Cardiac septum (tissue), 1 donor: ENCODE results near the gene ARL6IP4. TPM values are rescaled to one million over a fixed set of nuclear protein-coding genes. Genes with fewer than 3 reads are reported as not detected.

Source experiments
- DNase-seq: peaks from one replicate; pipeline ENCODE4 v3.0.0-alpha.2; 2020; ENCODE audit warnings: low spot score
- intact Hi-C: fragments of 100-400 bp; cut with DNase I; formaldehyde crosslinking; loops from one replicate; pipeline ENCODE4 v1.14.0; 2022
- total RNA-seq: library from RNA; stranded (reverse); fragmentation: NEBNext Ultra II Directional; extraction: Animal tissue kit (Norgen Biotek cat#: 25700); gene quantifications from one replicate; pipeline ENCODE4 v1.2.1, GENCODE V29; 2021
- donor health status: DM: no; HTN: no; CAD: no.

The ARL6IP4 gene
- total RNA-seq, 1 donor from 2014 or later = 139 TPM

- intact Hi-C loops = loop anchor here (1.0 to 2.0 kb wide), 2 partner anchors 92 to 159 kb away; no protein-coding TSS in a partner anchor
- peak; percentile 92 for DNase-seq
Observed at GRCh38 chr12:122951979-122952892, 28.2 kb upstream of the ARL6IP4 start.

GRCh38 chr12:122955156-122955555 is 25.3 kb upstream of the ARL6IP4 start:
- no peak for DNase-seq

GRCh38 chr12:122956035-122956434 is 24.4 kb upstream of the ARL6IP4 start:
- no peak for DNase-seq
- intact Hi-C loops = no loop called here

More at GRCh38 chr12:122955156-122955555, 25.3 kb upstream of the ARL6IP4 start:
- intact Hi-C loops = no loop called here

GRCh38 chr12:122958198-122958888 is 22.1 kb upstream of the ARL6IP4 start:
- no peak for DNase-seq
- intact Hi-C loops = no loop called here

GRCh38 chr12:122959566-122960192 is 20.8 kb upstream of the ARL6IP4 start:
- intact Hi-C loops = no loop called here
- DNase-seq = no peak

- intact Hi-C loops = no loop called here
Observed at GRCh38 chr12:122960193-122960569, 20.3 kb upstream of the ARL6IP4 start.

GRCh38 chr12:122961531-122962329 is 18.8 kb upstream of the ARL6IP4 start:
- intact Hi-C loops = no loop called here

More at GRCh38 chr12:122960193-122960569, 20.3 kb upstream of the ARL6IP4 start:
- no peak for DNase-seq

GRCh38 chr12:122963941-122964265 is 16.6 kb upstream of the ARL6IP4 start:
- DNase-seq = no peak
- intact Hi-C loops = no loop called here

More at GRCh38 chr12:122961531-122962329, 18.8 kb upstream of the ARL6IP4 start:
- no peak for DNase-seq

- DNase-seq = no peak
- intact Hi-C loops = no loop called here
Observed at GRCh38 chr12:122964439-122965257, 15.8 kb upstream of the ARL6IP4 start.

- intact Hi-C loops = no loop called here
- no peak for DNase-seq
Observed at GRCh38 chr12:122965321-122965751, 15.1 kb upstream of the ARL6IP4 start.

GRCh38 chr12:122965851-122966742 is 14.4 kb upstream of the ARL6IP4 start, which contains the start of gene ABCB9:
TSS of gene ABCB9 (minus strand) at chr12:122966463. CDS start at chr12:122960235, 6,228 bp downstream.
- intact Hi-C loops = no loop called here
- peak; percentile 96 for DNase-seq

GRCh38 chr12:122966743-122967550 is 13.5 kb upstream of the ARL6IP4 start:
- intact Hi-C loops = no loop called here
- DNase-seq = no peak

GRCh38 chr12:122968104-122968503 is 12.4 kb upstream of the ARL6IP4 start:
- intact Hi-C loops = no loop called here
- DNase-seq = no peak

- no peak for DNase-seq
- intact Hi-C loops = no loop called here
Observed at GRCh38 chr12:122969676-122970075, 10.8 kb upstream of the ARL6IP4 start.

GRCh38 chr12:122974274-122974891 is 6.1 kb upstream of the ARL6IP4 start:
- DNase-seq = peak; percentile 99
- intact Hi-C loops = no loop called here
